ENCODE measurements around the gene PCBD1.

DNA sequence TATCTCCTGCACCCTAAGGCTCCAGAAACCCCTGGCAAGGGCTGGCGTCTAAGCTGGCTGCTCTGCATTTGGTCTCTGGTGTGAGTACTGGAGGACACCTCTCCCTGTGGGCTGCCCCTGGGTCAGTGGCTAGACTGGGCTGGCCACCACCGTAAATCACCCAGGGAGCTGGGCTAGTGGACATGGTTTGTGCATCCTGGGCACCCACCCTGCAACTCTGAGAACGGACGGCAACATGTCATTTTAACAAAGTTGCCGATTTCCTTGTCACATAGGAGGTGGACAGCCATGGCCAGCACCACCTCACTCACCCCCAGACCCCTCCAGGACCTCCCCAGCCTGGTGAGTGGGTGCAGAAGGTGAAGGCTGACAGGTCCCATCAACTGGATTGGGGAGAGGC lies 26.8 kb upstream of the PCBD1 start:
- TF ChIP-seq, protein P1, sequence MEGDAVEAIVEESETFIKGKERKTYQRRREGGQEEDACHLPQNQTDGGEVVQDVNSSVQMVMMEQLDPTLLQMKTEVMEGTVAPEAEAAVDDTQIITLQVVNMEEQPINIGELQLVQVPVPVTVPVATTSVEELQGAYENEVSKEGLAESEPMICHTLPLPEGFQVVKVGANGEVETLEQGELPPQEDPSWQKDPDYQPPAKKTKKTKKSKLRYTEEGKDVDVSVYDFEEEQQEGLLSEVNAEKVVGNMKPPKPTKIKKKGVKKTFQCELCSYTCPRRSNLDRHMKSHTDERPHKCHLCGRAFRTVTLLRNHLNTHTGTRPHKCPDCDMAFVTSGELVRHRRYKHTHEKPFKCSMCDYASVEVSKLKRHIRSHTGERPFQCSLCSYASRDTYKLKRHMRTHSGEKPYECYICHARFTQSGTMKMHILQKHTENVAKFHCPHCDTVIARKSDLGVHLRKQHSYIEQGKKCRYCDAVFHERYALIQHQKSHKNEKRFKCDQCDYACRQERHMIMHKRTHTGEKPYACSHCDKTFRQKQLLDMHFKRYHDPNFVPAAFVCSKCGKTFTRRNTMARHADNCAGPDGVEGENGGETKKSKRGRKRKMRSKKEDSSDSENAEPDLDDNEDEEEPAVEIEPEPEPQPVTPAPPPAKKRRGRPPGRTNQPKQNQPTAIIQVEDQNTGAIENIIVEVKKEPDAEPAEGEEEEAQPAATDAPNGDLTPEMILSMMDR (IDR thresholded peaks at IDR 0.05): no peak
- no peak for TF ChIP-seq EZH2phosphoT487 (IDR thresholded peaks at IDR 0.05)
- no peak for TF ChIP-seq EZH2 (IDR thresholded peaks at IDR 0.05)

Measured in neural progenitor cell (in vitro differentiated cells).